ENCODE data around the gene CLSTN1. TPM values are rescaled to one million over a fixed set of nuclear protein-coding genes. Genes with fewer than 3 reads are reported as not detected.

Gene CLSTN1
- total and polyA plus RNA-seq, 2 experiments from 2014 or later: 56.8 to 67.8 TPM

DNA sequence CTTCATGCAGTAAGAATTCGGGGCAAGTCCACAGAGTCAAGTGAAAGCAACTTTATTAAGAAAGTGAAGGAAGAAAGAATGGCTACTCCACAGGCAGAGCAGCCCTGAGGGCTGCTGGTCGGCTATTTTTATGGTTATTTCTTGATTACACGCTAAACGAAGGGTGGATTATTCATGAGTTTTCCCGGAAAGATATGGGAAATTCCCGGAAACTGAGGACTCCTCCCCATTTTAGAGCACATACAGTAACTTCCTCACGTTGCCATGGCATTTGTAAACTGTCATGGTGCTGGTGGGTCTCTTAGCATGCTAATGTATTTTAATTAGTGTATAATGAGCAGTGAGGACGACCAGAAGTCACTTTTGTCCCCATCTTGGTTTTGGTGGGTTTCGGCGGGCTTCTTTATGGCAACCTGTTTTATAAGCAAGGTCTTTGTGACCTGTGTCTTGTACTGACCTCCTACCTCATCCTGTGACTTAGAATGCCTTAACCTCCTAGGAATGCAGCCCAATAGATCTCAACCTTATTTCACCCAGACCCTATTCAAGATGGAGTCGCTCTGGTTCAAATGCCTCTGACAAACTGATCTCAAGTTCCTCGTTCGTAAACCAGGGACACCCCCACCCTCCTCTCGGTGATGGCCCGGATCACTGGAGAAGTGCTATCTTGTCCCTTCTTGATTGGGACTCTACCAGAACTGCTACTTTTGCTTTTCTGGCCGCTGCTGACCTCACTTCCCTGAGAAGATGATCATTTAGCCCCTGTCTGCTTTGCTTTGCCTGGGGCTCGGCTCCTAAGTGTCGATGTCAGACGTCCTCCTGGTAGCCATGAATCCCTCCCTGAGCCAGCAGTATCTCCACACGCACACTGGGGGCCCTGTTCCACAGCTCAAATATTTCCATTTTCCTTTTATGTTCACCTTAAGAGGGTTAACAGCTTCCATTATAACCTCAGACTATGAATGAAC lies 48.8 kb downstream of the CLSTN1 start:
- Histone ChIP-seq H3K4me3 (no peak overlapping the region), H2AFZ (no peak overlapping the region), H3K4me1 (ENCODE audit: insufficient read depth) (0 out of 2 replicates have a peak, but pooled peaks cover 5% of the 10 kb centered on the region), H3K27ac (no peak overlapping the region), H3K79me2 (ENCODE audit: insufficient read depth) (peaks cover 69% of the 10 kb centered on the region), H4K20me1 (ENCODE audit: insufficient read depth) (no peaks in the 10 kb centered on the region), H3K36me3 (ENCODE audit: low read depth) (0 out of 2 replicates have a peak, but pooled peaks cover 11% of the 10 kb centered on the region), H3K27me3 (replicated peaks; ENCODE audit: insufficient read depth) (no peaks in the 10 kb centered on the region), H3F3A (ENCODE audit: insufficient read depth) (peaks cover 12% of the 10 kb centered on the region), H3K9ac (no peak overlapping the region), H3K4me2 (ENCODE audit: unreplicated experiment) (no peak overlapping the region), H3K9me2 (ENCODE audit: insufficient read depth) (no peaks in the 10 kb centered on the region), H3K9me3 (ENCODE audit: low read depth) (no peaks in the 10 kb centered on the region)
- in situ Hi-C loops (cut with MboI): no loop called here
- WGBS, 2 experiments (ENCODE audit: low coverage in 1 of 2, low lambda C conversion rate in 2 of 2, missing lambda C conversion rate in 2 of 2): 87 to 92% methylated on average over 20 of the region's 20 CpGs
- no peak for TF ChIP-seq EZH2 (IDR thresholded peaks at IDR 0.05; ENCODE audit: insufficient read depth, poor library complexity, severe bottlenecking)
- no peak for TF ChIP-seq EZH2phosphoT487 (IDR thresholded peaks at IDR 0.05; ENCODE audit: insufficient read depth, low read depth)
- no peak for DNase-seq

DNA sequence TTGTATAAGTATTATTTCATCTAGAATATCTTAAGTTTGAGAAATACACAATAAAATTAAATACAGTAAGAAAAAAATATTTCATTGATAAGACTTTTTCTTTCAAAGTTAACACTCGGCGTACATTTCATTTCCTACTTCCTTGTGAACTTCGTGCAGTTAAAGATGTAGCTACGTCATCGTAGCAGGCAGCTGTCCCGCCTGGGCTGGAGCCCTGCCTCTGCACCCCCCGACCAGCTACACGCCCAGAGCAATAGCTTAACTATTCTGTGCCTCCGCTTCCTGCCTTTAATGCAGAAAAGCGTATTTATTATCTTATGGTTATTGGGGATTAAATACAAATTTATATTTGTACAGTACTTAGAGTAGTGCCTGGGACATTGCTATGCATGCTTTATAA lies 53.5 kb downstream of the CLSTN1 start:
- Histone ChIP-seq H3K4me2 (ENCODE audit: unreplicated experiment) (no peak overlapping the region), H3K27ac (no peak overlapping the region), H3K4me1 (ENCODE audit: insufficient read depth) (peaks cover 12% of the 10 kb centered on the region), H3K9me2 (ENCODE audit: insufficient read depth) (no peaks in the 10 kb centered on the region), H2AFZ (no peak overlapping the region), H3K36me3 (ENCODE audit: low read depth) (0 out of 2 replicates have a peak, but pooled peaks cover 11% of the 10 kb centered on the region), H3K4me3 (no peak overlapping the region), H3K79me2 (ENCODE audit: insufficient read depth) (peaks cover 37% of the 10 kb centered on the region), H3K27me3 (replicated peaks; ENCODE audit: insufficient read depth) (no peaks in the 10 kb centered on the region), H3F3A (ENCODE audit: insufficient read depth) (peaks cover 27% of the 10 kb centered on the region), H3K9me3 (ENCODE audit: low read depth) (no peaks in the 10 kb centered on the region), H4K20me1 (ENCODE audit: insufficient read depth) (no peaks in the 10 kb centered on the region), H3K9ac (no peak overlapping the region)
- WGBS, 2 experiments (ENCODE audit: low coverage in 1 of 2, low lambda C conversion rate in 2 of 2, missing lambda C conversion rate in 2 of 2): 93 to 94% methylated on average over 10 of the region's 10 CpGs
- no peak for TF ChIP-seq EZH2phosphoT487 (IDR thresholded peaks at IDR 0.05; ENCODE audit: insufficient read depth, low read depth)
- no peak for TF ChIP-seq EZH2 (IDR thresholded peaks at IDR 0.05; ENCODE audit: insufficient read depth, poor library complexity, severe bottlenecking)
- DNase-seq: no peak
- in situ Hi-C loops (cut with MboI): no loop called here

DNA sequence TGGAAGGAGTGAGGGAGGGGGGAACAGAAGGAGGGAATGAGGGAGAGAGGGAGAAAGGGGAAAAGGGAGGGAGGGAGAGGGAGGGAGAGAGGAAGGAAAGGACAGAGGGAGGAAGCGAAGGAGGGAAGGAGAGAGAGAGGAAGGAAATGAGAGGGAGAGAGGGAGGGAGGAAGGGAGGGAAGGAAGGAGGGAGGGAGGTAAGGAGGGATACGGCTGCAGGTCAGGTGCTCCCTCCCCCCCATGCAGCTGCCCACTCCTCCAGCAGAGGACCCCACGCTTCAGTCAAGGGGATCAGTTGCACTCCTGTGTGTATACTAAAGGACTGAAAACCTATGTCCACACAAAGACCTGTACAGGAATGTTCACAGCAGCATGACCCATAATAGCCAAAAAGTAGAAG lies 54.8 kb downstream of the CLSTN1 start:
- Histone ChIP-seq H3K9ac (no peak overlapping the region), H3K4me1 (ENCODE audit: insufficient read depth) (peaks cover 21% of the 10 kb centered on the region), H3K27ac (no peak overlapping the region), H3K4me3 (no peak overlapping the region), H3K9me2 (ENCODE audit: insufficient read depth) (no peaks in the 10 kb centered on the region), H3K9me3 (ENCODE audit: low read depth) (no peaks in the 10 kb centered on the region), H3K27me3 (replicated peaks; ENCODE audit: insufficient read depth) (no peaks in the 10 kb centered on the region), H3K79me2 (ENCODE audit: insufficient read depth) (peaks cover 37% of the 10 kb centered on the region), H4K20me1 (ENCODE audit: insufficient read depth) (no peaks in the 10 kb centered on the region), H3K4me2 (ENCODE audit: unreplicated experiment) (no peak overlapping the region), H3K36me3 (ENCODE audit: low read depth) (0 out of 2 replicates have a peak, but pooled peaks cover 11% of the 10 kb centered on the region), H3F3A (ENCODE audit: insufficient read depth) (peaks cover 32% of the 10 kb centered on the region), H2AFZ (no peak overlapping the region)
- no peak for DNase-seq
- no peak for TF ChIP-seq EZH2phosphoT487 (IDR thresholded peaks at IDR 0.05; ENCODE audit: insufficient read depth, low read depth)
- no peak for TF ChIP-seq EZH2 (IDR thresholded peaks at IDR 0.05; ENCODE audit: insufficient read depth, poor library complexity, severe bottlenecking)
- in situ Hi-C loops (cut with MboI): no loop called here
- 86% methylated on average over 3 of the region's 3 CpGs; no CpG with 5 or more reads in 1 of the 2 experiments for WGBS, 2 experiments (ENCODE audit: low coverage in 1 of 2, low lambda C conversion rate in 2 of 2, missing lambda C conversion rate in 2 of 2)

GRCh38 chr1:9767964-9768668 lies 55.6 kb downstream of the CLSTN1 start:
- Histone ChIP-seq H3K27ac (no peak overlapping the region), H3K4me1 (ENCODE audit: insufficient read depth) (peaks cover 21% of the 10 kb centered on the region), H3K36me3 (ENCODE audit: low read depth) (0 out of 2 replicates have a peak, but pooled peaks cover 8% of the 10 kb centered on the region), H3K27me3 (replicated peaks; ENCODE audit: insufficient read depth) (no peaks in the 10 kb centered on the region), H2AFZ (no peak overlapping the region), H3K9me3 (ENCODE audit: low read depth) (no peaks in the 10 kb centered on the region), H3K79me2 (ENCODE audit: insufficient read depth) (peaks cover 37% of the 10 kb centered on the region), H3K4me3 (no peak overlapping the region), H3K4me2 (ENCODE audit: unreplicated experiment) (no peak overlapping the region), H3F3A (ENCODE audit: insufficient read depth) (peaks cover 32% of the 10 kb centered on the region), H3K9ac (no peak overlapping the region), H4K20me1 (ENCODE audit: insufficient read depth) (no peaks in the 10 kb centered on the region), H3K9me2 (ENCODE audit: insufficient read depth) (no peaks in the 10 kb centered on the region)
- WGBS, 2 experiments (ENCODE audit: low coverage in 1 of 2, low lambda C conversion rate in 2 of 2, missing lambda C conversion rate in 2 of 2): 93 to 97% methylated on average over 6 to 24 of the region's 24 CpGs
- in situ Hi-C loops (cut with MboI): no loop called here
- DNase-seq: no peak
- TF ChIP-seq EZH2phosphoT487 (IDR thresholded peaks at IDR 0.05; ENCODE audit: insufficient read depth, low read depth): no peak
